Measurements from ENCODE around the gene RUNX2. TPM values are rescaled to one million over a fixed set of nuclear protein-coding genes. Genes with fewer than 3 reads are reported as not detected.

Gene RUNX2
- total and polyA plus RNA-seq, 12 donors, result 0.20 to 3.0 (median 1.6) TPM

DNA sequence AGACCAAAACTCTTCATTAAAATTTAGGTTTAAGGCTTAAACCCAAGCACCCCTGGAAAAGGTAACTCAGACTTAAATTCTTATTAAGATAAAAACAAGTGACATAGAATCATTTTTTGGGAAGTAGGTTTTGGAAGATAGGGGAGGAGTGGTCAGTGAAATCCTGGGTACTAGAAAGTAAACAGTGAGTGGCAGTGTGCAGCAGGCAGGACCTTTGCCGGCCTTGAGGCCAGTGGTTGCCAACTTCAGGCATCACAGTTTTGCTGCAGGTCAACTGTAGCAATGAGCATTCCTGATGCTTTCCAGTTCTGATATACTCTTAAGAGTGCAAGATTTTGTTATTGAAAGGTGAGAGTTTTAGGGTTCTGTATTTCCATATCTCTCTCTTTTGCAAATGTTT lies 118.9 kb downstream of the RUNX2 start:
- no peaks in the 10 kb centered on the region for H3K9me3 ChIP-seq
- TF ChIP-seq, protein P1, sequence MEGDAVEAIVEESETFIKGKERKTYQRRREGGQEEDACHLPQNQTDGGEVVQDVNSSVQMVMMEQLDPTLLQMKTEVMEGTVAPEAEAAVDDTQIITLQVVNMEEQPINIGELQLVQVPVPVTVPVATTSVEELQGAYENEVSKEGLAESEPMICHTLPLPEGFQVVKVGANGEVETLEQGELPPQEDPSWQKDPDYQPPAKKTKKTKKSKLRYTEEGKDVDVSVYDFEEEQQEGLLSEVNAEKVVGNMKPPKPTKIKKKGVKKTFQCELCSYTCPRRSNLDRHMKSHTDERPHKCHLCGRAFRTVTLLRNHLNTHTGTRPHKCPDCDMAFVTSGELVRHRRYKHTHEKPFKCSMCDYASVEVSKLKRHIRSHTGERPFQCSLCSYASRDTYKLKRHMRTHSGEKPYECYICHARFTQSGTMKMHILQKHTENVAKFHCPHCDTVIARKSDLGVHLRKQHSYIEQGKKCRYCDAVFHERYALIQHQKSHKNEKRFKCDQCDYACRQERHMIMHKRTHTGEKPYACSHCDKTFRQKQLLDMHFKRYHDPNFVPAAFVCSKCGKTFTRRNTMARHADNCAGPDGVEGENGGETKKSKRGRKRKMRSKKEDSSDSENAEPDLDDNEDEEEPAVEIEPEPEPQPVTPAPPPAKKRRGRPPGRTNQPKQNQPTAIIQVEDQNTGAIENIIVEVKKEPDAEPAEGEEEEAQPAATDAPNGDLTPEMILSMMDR (IDR thresholded peaks at IDR 0.05), result no peak
- H3K36me3 ChIP-seq, result no peaks in the 10 kb centered on the region
- WGBS, 2 donors, result 69 to 73% methylated on average over 1 of the region's 1 CpG
- H3K4me3 ChIP-seq, result no peak overlapping the region
- ATAC-seq, result peak in 2 of 8 donors; percentile 20 to 33
- peaks cover 0 to 58% (median 27%) of the 10 kb centered on the region in 9 donors for H3K4me1 ChIP-seq
- intact Hi-C loops (cut with DNase I), result no loop called here
- DNase-seq, result no peak
- H3K27me3 ChIP-seq, result no peaks in the 10 kb centered on the region
- peak overlapping the region in 2 of 10 donors; percentile 45 to 85 for H3K27ac ChIP-seq

DNA sequence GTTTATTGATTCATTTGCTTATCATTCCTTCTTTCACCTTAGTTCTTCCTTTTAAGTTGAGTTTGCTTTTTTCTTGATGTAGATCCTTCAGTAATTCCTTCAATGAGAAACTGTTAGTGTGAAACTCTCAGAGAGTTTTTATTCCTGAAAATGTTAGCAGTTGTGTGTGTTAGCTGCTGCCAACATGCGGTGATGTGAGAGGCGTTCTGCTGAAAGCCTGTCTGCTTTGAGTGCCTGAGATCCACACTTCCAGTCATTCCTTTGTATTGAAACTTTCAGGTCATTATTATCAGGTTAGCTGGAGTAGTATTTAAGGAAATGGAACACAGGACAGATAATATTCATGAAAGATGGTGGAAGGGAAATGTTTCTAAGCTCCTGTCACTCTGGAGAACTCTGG lies 119.6 kb downstream of the RUNX2 start:
- ATAC-seq (no peak), DNase-seq (no peak)
- peaks cover 0 to 52% (median 27%) of the 10 kb centered on the region in 9 donors for H3K4me1 ChIP-seq
- H3K27ac ChIP-seq, result no peak overlapping the region
- no peaks in the 10 kb centered on the region for H3K9me3 ChIP-seq
- WGBS, 2 donors, result 53 to 67% methylated on average over 2 of the region's 2 CpGs
- intact Hi-C loops (cut with DNase I), result no loop called here
- H3K36me3 ChIP-seq, result no peaks in the 10 kb centered on the region
- TF ChIP-seq, protein P1 (IDR thresholded peaks at IDR 0.05), result no peak
- H3K4me3 ChIP-seq, result no peak overlapping the region
- no peaks in the 10 kb centered on the region for H3K27me3 ChIP-seq

DNA sequence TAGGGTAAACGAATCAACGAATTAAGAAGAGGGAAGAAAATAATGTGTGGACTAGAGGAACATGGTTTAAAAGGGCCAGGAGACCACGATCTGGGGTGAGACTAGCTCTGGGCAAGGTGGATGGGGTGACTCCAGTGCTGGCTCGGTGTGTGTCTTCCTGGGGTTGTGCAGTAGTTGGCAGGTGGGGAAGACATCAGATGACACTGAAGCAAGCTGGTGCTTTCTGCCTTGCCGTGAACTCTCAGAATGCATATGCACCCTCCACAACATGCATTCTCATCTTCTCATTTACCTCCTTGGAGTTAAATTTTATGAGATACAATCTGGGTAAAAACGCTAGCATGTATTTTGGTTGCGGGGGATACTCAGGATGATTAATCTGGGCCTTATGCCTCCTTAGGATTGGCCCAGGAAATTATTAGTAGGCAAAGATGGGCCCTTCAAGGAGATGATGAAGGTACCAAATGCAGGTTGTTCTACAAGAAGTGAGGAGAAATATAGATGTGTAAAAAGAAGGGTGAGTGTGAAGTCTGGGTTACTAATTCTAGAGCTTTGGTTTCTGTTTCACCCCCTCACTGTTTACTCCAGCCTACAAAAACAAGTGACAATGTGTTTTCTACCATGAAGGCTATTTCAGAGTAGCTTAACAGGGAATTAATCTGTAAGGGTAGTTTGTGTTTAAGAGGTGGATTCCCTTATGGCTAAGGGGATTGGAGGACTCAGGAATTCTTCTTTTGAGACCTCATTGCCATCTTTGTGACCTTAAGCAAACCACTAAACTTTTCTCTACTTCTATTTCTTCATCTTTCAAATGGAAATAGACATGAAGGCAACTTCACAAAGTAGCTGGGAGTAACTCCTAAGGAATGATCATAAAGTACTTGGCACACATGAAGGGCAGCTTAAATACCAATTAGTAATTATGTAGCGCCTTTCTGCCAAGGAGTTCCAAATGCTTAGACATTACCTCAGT lies 120.6 kb downstream of the RUNX2 start:
- H3K27ac ChIP-seq, result no peak overlapping the region
- H3K4me1 ChIP-seq, result peaks cover 0 to 55% (median 27%) of the 10 kb centered on the region in 9 donors
- H3K4me3 ChIP-seq, result no peak overlapping the region
- intact Hi-C loops (cut with DNase I), result no loop called here
- TF ChIP-seq, protein P1 (IDR thresholded peaks at IDR 0.05), result no peak
- DNase-seq (no peak), ATAC-seq (no peak)
- WGBS, 2 donors, result 93% methylated on average over 8 of the region's 8 CpGs
- no peaks in the 10 kb centered on the region for H3K9me3 ChIP-seq
- no peaks in the 10 kb centered on the region for H3K36me3 ChIP-seq
- H3K27me3 ChIP-seq, result no peaks in the 10 kb centered on the region

DNA sequence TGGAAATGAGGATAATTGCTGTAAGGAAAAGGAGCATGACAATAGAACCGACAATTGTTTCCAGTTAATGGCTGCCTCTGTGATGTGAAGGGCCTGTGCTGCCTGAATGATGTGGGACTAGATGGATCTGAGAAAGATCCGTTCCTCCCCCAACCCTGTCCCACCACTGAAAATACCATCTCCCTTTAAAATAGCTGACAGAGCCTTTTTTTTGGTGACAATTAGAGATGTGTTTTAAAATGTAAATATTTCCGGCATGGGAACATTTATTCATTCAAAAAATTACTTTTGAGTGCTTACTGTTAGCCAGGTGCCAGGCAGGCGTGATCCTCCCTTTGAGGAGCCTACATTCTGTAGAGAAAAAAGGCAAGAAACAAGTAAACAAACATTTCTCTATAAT lies 122.0 kb downstream of the RUNX2 start:
- Histone ChIP-seq H3K27me3 (no peaks in the 10 kb centered on the region), H3K4me3 (no peak overlapping the region), H3K36me3 (no peaks in the 10 kb centered on the region), H3K9me3 (no peaks in the 10 kb centered on the region), H3K4me1 (peaks cover 0 to 53% (median 25%) of the 10 kb centered on the region in 9 donors), H3K27ac (no peak overlapping the region)
- ATAC-seq (no peak), DNase-seq (no peak)
- intact Hi-C loops (cut with DNase I), result no loop called here
- TF ChIP-seq, protein P1 (IDR thresholded peaks at IDR 0.05), result no peak
- 90 to 91% methylated on average over 4 of the region's 4 CpGs for WGBS, 2 donors
